Large intestine (tissue), 3 donors: ENCODE results near the gene E2F1. TPM values are rescaled to one million over a fixed set of nuclear protein-coding genes. Genes with fewer than 3 reads are reported as not detected.
"Not testable (repeated sequence)": the region's sequence is repeated elsewhere in the genome, so short reads cannot be mapped to it uniquely, and the experiment has no call there.

Experiments used
- DNase-seq, 2 donors: peaks; one replicate each; pipeline versions ENCODE4 v3.0.0 to v3.0.0-alpha.2; 2013
- H3K27ac ChIP-seq: one replicate; pipeline ENCODE4 v1.5.1; 2013; ENCODE audit warnings: low read length
- H3K27me3 ChIP-seq: 2 replicates; pipeline ENCODE4 v1.6.1; 2013; ENCODE audit warnings: low read length; ENCODE audit not compliant: control insufficient read depth, insufficient read depth
- H3K36me3 ChIP-seq: 2 replicates; pipeline ENCODE4 v1.6.1; 2013; ENCODE audit warnings: low read length; ENCODE audit not compliant: control insufficient read depth, insufficient read depth
- H3K4me1 ChIP-seq: one replicate; pipeline ENCODE4 v1.6.1; 2013; ENCODE audit warnings: low read length; ENCODE audit not compliant: control insufficient read depth, insufficient read depth
- H3K4me3 ChIP-seq: one replicate; pipeline ENCODE4 v1.5.1; 2013; ENCODE audit warnings: low read length
- H3K9me3 ChIP-seq: one replicate; pipeline ENCODE4 v1.6.1; 2013; ENCODE audit warnings: mild to moderate bottlenecking, low read depth, low read length, moderate library complexity; ENCODE audit not compliant: control insufficient read depth
- WGBS: methylation state at CpG from one replicate; pipeline ENCODE4 v1.1.5; 2013; ENCODE audit warnings: low lambda C conversion rate; ENCODE audit not compliant: insufficient coverage; 5-methylcytosine and 5-hydroxymethylcytosine counted together
- polyA plus RNA-seq: library from polyadenylated mRNA; unstranded; fragments of 120-200 nt; gene quantifications from one replicate; pipeline ENCODE4 v1.2.1, GENCODE V29; 2013

Gene E2F1
- polyA plus RNA-seq, 1 donor = 8.5 TPM

- H3K9me3 ChIP-seq = no peaks in the 10 kb centered on the region
- no peak overlapping the region for H3K27ac ChIP-seq
- H3K4me3 ChIP-seq = no peak overlapping the region
- DNase-seq = no peak
- no peaks in the 10 kb centered on the region for H3K4me1 ChIP-seq
- no CpG with 5 or more reads among the region's 3 CpGs for WGBS
- no peaks in the 10 kb centered on the region for H3K27me3 ChIP-seq
- H3K36me3 ChIP-seq = peaks cover 61% of the 10 kb centered on the region
Observed at GRCh38 chr20:33635341-33635740, 50.8 kb downstream of the E2F1 start.

- not testable (repeated sequence) for DNase-seq, H3K4me1 ChIP-seq, H3K9me3 ChIP-seq, H3K27me3 ChIP-seq, H3K27ac ChIP-seq, H3K4me3 ChIP-seq
- peaks cover 66% of the 10 kb centered on the region for H3K36me3 ChIP-seq
- WGBS = no CpG with 5 or more reads among the region's 4 CpGs
Observed at GRCh38 chr20:33631910-33632309, 54.3 kb downstream of the E2F1 start.

GRCh38 chr20:33630507-33630906 lies 55.7 kb downstream of the E2F1 start:
- no peak for DNase-seq
- H3K9me3 ChIP-seq = no peaks in the 10 kb centered on the region
- peaks cover 72% of the 10 kb centered on the region for H3K36me3 ChIP-seq
- no peak overlapping the region for H3K4me3 ChIP-seq
- H3K4me1 ChIP-seq = no peaks in the 10 kb centered on the region
- H3K27ac ChIP-seq = no peak overlapping the region
- WGBS = 83% methylated on average over 1 of the region's 4 CpGs
- H3K27me3 ChIP-seq = no peaks in the 10 kb centered on the region

GRCh38 chr20:33629979-33630378 lies 56.2 kb downstream of the E2F1 start:
- H3K36me3 ChIP-seq = peaks cover 73% of the 10 kb centered on the region
- no peak for DNase-seq
- 100% methylated on average over 1 of the region's 5 CpGs for WGBS

GRCh38 chr20:33629533-33629932 lies 56.7 kb downstream of the E2F1 start:
- Histone ChIP-seq H3K27ac (no peak overlapping the region), H3K4me1 (no peaks in the 10 kb centered on the region), H3K36me3 (peaks cover 77% of the 10 kb centered on the region), H3K27me3 (no peaks in the 10 kb centered on the region), H3K9me3 (no peaks in the 10 kb centered on the region), H3K4me3 (no peak overlapping the region)
- WGBS = 100% methylated on average over 2 of the region's 10 CpGs
- DNase-seq = no peak

More at GRCh38 chr20:33629979-33630378, 56.2 kb downstream of the E2F1 start:
- H3K9me3 ChIP-seq = no peaks in the 10 kb centered on the region
- no peak overlapping the region for H3K4me3 ChIP-seq
- H3K4me1 ChIP-seq = no peaks in the 10 kb centered on the region
- H3K27me3 ChIP-seq = no peaks in the 10 kb centered on the region
- no peak overlapping the region for H3K27ac ChIP-seq

GRCh38 chr20:33627577-33628216 lies 58.5 kb downstream of the E2F1 start:
- no peaks in the 10 kb centered on the region for H3K27me3 ChIP-seq

GRCh38 chr20:33626190-33626589 lies 60.0 kb downstream of the E2F1 start:
- peaks cover 77% of the 10 kb centered on the region for H3K36me3 ChIP-seq
- no peak overlapping the region for H3K27ac ChIP-seq
- H3K4me3 ChIP-seq = no peak overlapping the region
- 100% methylated on average over 1 of the region's 4 CpGs for WGBS
- DNase-seq = no peak
- H3K9me3 ChIP-seq = no peaks in the 10 kb centered on the region
- H3K4me1 ChIP-seq = no peaks in the 10 kb centered on the region
- no peaks in the 10 kb centered on the region for H3K27me3 ChIP-seq

More at GRCh38 chr20:33627577-33628216, 58.5 kb downstream of the E2F1 start:
- 100% methylated on average over 2 of the region's 4 CpGs for WGBS
- no peak for DNase-seq
- Histone ChIP-seq H3K9me3 (no peaks in the 10 kb centered on the region), H3K27ac (no peak overlapping the region), H3K4me1 (no peaks in the 10 kb centered on the region), H3K4me3 (no peak overlapping the region), H3K36me3 (peaks cover 82% of the 10 kb centered on the region)

Other genes with a start within 250 kb of the E2F1 start
- gene SNTA1, start 242.6 kb downstream of the E2F1 start, polyA plus RNA-seq = 9.2 TPM
- gene CBFA2T2, start 196.3 kb downstream of the E2F1 start, polyA plus RNA-seq = 29.1 TPM
- gene C20orf144, start 24.1 kb downstream of the E2F1 start, polyA plus RNA-seq = 0.34 TPM
- gene ACTL10, start 19.4 kb downstream of the E2F1 start, polyA plus RNA-seq = 1.4 TPM
- gene NECAB3, start 12.0 kb downstream of the E2F1 start, polyA plus RNA-seq = 27.8 TPM
- gene PXMP4, start 33.9 kb upstream of the E2F1 start, polyA plus RNA-seq = 10.2 TPM
- gene ZNF341, start 45.6 kb upstream of the E2F1 start, polyA plus RNA-seq = 3.3 TPM
- 98.5 TPM for gene CHMP4B, start 125.0 kb upstream of the E2F1 start, polyA plus RNA-seq